ENCODE measurements around the gene KCNJ5. TPM values are rescaled to one million over a fixed set of nuclear protein-coding genes. Genes with fewer than 3 reads are reported as not detected.

KCNJ5 gene
- total RNA-seq, 1 experiment from 2014 or later, result 0.11 TPM

DNA sequence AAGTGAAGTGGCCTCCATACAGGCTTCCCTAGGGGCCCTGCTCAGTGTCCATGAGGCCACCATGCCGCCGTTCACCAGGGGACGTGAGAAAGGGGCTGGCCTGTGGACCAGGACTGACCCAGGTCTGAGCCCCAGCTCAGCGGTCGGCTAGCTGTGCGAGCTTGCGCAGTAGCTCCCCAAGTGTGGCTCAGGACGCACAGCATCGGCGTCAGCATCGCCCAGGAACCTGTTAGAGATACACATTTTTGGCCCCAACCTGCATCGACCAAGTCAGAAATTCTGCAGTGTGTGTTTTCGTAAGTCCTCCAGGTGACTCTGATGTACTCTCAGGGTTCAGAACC is 51.1 kb downstream of the KCNJ5 start:
- no peak for DNase-seq
- no peaks in the 10 kb centered on the region for H3K4me1 ChIP-seq (ENCODE audit: insufficient read depth, low read length)
- no peaks in the 10 kb centered on the region for H3K79me2 ChIP-seq (ENCODE audit: insufficient read depth, low read length)
- no peaks in the 10 kb centered on the region for H3K79me1 ChIP-seq (ENCODE audit: insufficient read depth, low read depth, low read length, poor library complexity, severe bottlenecking)
- H2AK5ac ChIP-seq (ENCODE audit: insufficient read length, low read length), result no peak overlapping the region
- no peaks in the 10 kb centered on the region; a peak in 1 of 7 replicates for H3K36me3 Mint-ChIP-seq (ENCODE audit: insufficient read depth in 1 of 3, low read depth in 3 of 3)
- no peak overlapping the region for H4K5ac ChIP-seq (ENCODE audit: insufficient read length, low read depth, low read length)
- H3K23ac ChIP-seq (ENCODE audit: insufficient read length, low read depth, low read length), result no peak overlapping the region
- no peak overlapping the region for H2BK15ac ChIP-seq (ENCODE audit: low read depth, low read length)
- peaks cover 35% of the 10 kb centered on the region for H3K27me3 Mint-ChIP-seq (ENCODE audit: low read depth)
- H3K4me3 Mint-ChIP-seq, result no peak overlapping the region
- no peak overlapping the region for H3K9ac ChIP-seq (ENCODE audit: extremely low read depth, insufficient read length, low read length)
- H2BK20ac ChIP-seq (ENCODE audit: low read depth, low read length, poor library complexity, severe bottlenecking), result no peak overlapping the region
- no CpG with 5 or more reads among the region's 13 CpGs for WGBS (ENCODE audit: extremely low coverage, insufficient read length, low lambda C conversion rate)
- no peak overlapping the region for H2BK120ac ChIP-seq (ENCODE audit: low read depth, low read length, poor library complexity, severe bottlenecking)
- H3K14ac ChIP-seq (ENCODE audit: insufficient read depth, low read length), result no peak overlapping the region; the same call in 1 of the 2 replicates
- TF ChIP-seq, protein P1, sequence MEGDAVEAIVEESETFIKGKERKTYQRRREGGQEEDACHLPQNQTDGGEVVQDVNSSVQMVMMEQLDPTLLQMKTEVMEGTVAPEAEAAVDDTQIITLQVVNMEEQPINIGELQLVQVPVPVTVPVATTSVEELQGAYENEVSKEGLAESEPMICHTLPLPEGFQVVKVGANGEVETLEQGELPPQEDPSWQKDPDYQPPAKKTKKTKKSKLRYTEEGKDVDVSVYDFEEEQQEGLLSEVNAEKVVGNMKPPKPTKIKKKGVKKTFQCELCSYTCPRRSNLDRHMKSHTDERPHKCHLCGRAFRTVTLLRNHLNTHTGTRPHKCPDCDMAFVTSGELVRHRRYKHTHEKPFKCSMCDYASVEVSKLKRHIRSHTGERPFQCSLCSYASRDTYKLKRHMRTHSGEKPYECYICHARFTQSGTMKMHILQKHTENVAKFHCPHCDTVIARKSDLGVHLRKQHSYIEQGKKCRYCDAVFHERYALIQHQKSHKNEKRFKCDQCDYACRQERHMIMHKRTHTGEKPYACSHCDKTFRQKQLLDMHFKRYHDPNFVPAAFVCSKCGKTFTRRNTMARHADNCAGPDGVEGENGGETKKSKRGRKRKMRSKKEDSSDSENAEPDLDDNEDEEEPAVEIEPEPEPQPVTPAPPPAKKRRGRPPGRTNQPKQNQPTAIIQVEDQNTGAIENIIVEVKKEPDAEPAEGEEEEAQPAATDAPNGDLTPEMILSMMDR (conservative IDR thresholded peaks at IDR 0.05), result no peak
- H2AFZ ChIP-seq (ENCODE audit: low read length), result no peak overlapping the region
- H3K27ac ChIP-seq (ENCODE audit: insufficient read length, low read depth, low read length), result no peak overlapping the region
- no peak overlapping the region for H3K18ac ChIP-seq (ENCODE audit: insufficient read length, low read depth, low read length)
- no peaks in the 10 kb centered on the region; a peak in 1 of 5 replicates for H3K9me3 Mint-ChIP-seq
- H3K9me3 ChIP-seq (ENCODE audit: control insufficient read depth, low read depth, low read length), result no peaks in the 10 kb centered on the region
- H3K4me1 Mint-ChIP-seq, result peaks cover 12 to 16% of the 10 kb centered on the region in 2 experiments
- no peak overlapping the region; a peak in 1 of 7 replicates for H3K27ac Mint-ChIP-seq
- H3K4me2 ChIP-seq (ENCODE audit: insufficient read depth, insufficient read length, low read length), result no peak overlapping the region
- H3K23me2 ChIP-seq (ENCODE audit: insufficient read length, low read depth, low read length, poor library complexity, severe bottlenecking), result no peaks in the 10 kb centered on the region
- no peaks in the 10 kb centered on the region for H4K20me1 ChIP-seq (ENCODE audit: control insufficient read depth, insufficient read depth, insufficient read length)
- no peak overlapping the region for H3K4ac ChIP-seq (ENCODE audit: low read depth, low read length)
- H4K8ac ChIP-seq (replicated peaks; ENCODE audit: insufficient read length, low read depth, low read length), result no peak overlapping the region
- no peak overlapping the region for H2BK5ac ChIP-seq (ENCODE audit: insufficient read length, low read length)
- H3K27me3 ChIP-seq (ENCODE audit: insufficient read depth, low read length), result peaks cover 2% of the 10 kb centered on the region; the same call in 1 of the 2 replicates
- no peak overlapping the region for H4K91ac ChIP-seq (ENCODE audit: insufficient read length, low read depth, low read length)
- H3T11ph ChIP-seq (ENCODE audit: low read length), result no peak overlapping the region
- no peak overlapping the region for H3K56ac ChIP-seq (ENCODE audit: insufficient read length, low read depth, low read length)
- H2BK12ac ChIP-seq (ENCODE audit: insufficient read length, low read depth, low read length), result no peak overlapping the region

Data from H9 (cell line).